ENCODE results near the gene BMP7.

Gene BMP7

GRCh38 chr20:57180387-57180786 lies 86.1 kb downstream of the BMP7 start (continued):
- TF ChIP-seq CSRNP3 (CRISPR knock-in tag; IDR thresholded peaks at IDR 0.05) (no peak), GLIS3 (CRISPR knock-in tag; IDR thresholded peaks at IDR 0.05) (no peak), ARNTL (CRISPR knock-in tag; IDR thresholded peaks at IDR 0.05; ENCODE audit: borderline replicate concordance, low read depth) (no peak)

GRCh38 chr20:57179265-57179664 lies 87.2 kb downstream of the BMP7 start:
- TF ChIP-seq ESRRG (CRISPR knock-in tag; IDR thresholded peaks at IDR 0.05) (no peak), ZNF70 (CRISPR knock-in tag; IDR thresholded peaks at IDR 0.05) (no peak), PPARA (CRISPR knock-in tag; IDR thresholded peaks at IDR 0.05; ENCODE audit: borderline replicate concordance) (no peak), ZNF565 (CRISPR knock-in tag; conservative IDR thresholded peaks at IDR 0.05; ENCODE audit: low read depth) (no peak), CREB5 (CRISPR knock-in tag; IDR thresholded peaks at IDR 0.05; ENCODE audit: low read depth) (no peak), SNAI2 (CRISPR knock-in tag; IDR thresholded peaks at IDR 0.05) (no peak), TOX (CRISPR knock-in tag; IDR thresholded peaks at IDR 0.05; ENCODE audit: borderline replicate concordance) (no peak), OSR1 (CRISPR knock-in tag; IDR thresholded peaks at IDR 0.05) (no peak), BACH2 (CRISPR knock-in tag; IDR thresholded peaks at IDR 0.05; ENCODE audit: borderline replicate concordance) (no peak), ZFP3 (CRISPR knock-in tag; IDR thresholded peaks at IDR 0.05) (no peak), TSHZ2 (CRISPR knock-in tag; IDR thresholded peaks at IDR 0.05) (no peak), ZNF8 (CRISPR knock-in tag; IDR thresholded peaks at IDR 0.05) (no peak), POU6F1 (CRISPR knock-in tag; IDR thresholded peaks at IDR 0.05; ENCODE audit: borderline replicate concordance, low read depth) (no peak), GLIS3 (CRISPR knock-in tag; IDR thresholded peaks at IDR 0.05) (no peak)

GRCh38 chr20:57178582-57179111 lies 87.8 kb downstream of the BMP7 start:
- TF ChIP-seq GLIS3 (CRISPR knock-in tag; IDR thresholded peaks at IDR 0.05) = no peak
- no peak for TF ChIP-seq ZNF565 (CRISPR knock-in tag; conservative IDR thresholded peaks at IDR 0.05; ENCODE audit: low read depth)
- TF ChIP-seq CSRNP3 (CRISPR knock-in tag; IDR thresholded peaks at IDR 0.05) = no peak
- TF ChIP-seq ESRRG (CRISPR knock-in tag; IDR thresholded peaks at IDR 0.05) = no peak
- TF ChIP-seq ZNF70 (CRISPR knock-in tag; IDR thresholded peaks at IDR 0.05) = no peak
- no peak for TF ChIP-seq BACH2 (CRISPR knock-in tag; IDR thresholded peaks at IDR 0.05; ENCODE audit: borderline replicate concordance)
- no peak for TF ChIP-seq ISL1 (CRISPR knock-in tag; IDR thresholded peaks at IDR 0.05)
- TF ChIP-seq CREB5 (CRISPR knock-in tag; IDR thresholded peaks at IDR 0.05; ENCODE audit: low read depth) = no peak
- no peak for TF ChIP-seq TSHZ2 (CRISPR knock-in tag; IDR thresholded peaks at IDR 0.05)
- no peak for TF ChIP-seq ZC3H10 (CRISPR knock-in tag; IDR thresholded peaks at IDR 0.05)
- no peak for TF ChIP-seq ZNF8 (CRISPR knock-in tag; IDR thresholded peaks at IDR 0.05)
- ATAC-seq = no peak

More at GRCh38 chr20:57179265-57179664, 87.2 kb downstream of the BMP7 start:
- ATAC-seq = no peak
